GM12801 (cell line): ENCODE results near the gene CAPN15.

ENCODE experiments used
- TF ChIP-seq, protein P1 (sequence below): IDR thresholded peaks from one replicate; pipeline ENCODE4 v1.5.1; 2011; ENCODE audit warnings: control low read depth; ENCODE audit not compliant: insufficient read length; ENCODE audit errors: extremely low read depth

CAPN15 gene

GRCh38 chr16:572865-573650 is 45.5 kb downstream of the CAPN15 start:
- TF ChIP-seq, protein P1, sequence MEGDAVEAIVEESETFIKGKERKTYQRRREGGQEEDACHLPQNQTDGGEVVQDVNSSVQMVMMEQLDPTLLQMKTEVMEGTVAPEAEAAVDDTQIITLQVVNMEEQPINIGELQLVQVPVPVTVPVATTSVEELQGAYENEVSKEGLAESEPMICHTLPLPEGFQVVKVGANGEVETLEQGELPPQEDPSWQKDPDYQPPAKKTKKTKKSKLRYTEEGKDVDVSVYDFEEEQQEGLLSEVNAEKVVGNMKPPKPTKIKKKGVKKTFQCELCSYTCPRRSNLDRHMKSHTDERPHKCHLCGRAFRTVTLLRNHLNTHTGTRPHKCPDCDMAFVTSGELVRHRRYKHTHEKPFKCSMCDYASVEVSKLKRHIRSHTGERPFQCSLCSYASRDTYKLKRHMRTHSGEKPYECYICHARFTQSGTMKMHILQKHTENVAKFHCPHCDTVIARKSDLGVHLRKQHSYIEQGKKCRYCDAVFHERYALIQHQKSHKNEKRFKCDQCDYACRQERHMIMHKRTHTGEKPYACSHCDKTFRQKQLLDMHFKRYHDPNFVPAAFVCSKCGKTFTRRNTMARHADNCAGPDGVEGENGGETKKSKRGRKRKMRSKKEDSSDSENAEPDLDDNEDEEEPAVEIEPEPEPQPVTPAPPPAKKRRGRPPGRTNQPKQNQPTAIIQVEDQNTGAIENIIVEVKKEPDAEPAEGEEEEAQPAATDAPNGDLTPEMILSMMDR = no peak

DNA sequence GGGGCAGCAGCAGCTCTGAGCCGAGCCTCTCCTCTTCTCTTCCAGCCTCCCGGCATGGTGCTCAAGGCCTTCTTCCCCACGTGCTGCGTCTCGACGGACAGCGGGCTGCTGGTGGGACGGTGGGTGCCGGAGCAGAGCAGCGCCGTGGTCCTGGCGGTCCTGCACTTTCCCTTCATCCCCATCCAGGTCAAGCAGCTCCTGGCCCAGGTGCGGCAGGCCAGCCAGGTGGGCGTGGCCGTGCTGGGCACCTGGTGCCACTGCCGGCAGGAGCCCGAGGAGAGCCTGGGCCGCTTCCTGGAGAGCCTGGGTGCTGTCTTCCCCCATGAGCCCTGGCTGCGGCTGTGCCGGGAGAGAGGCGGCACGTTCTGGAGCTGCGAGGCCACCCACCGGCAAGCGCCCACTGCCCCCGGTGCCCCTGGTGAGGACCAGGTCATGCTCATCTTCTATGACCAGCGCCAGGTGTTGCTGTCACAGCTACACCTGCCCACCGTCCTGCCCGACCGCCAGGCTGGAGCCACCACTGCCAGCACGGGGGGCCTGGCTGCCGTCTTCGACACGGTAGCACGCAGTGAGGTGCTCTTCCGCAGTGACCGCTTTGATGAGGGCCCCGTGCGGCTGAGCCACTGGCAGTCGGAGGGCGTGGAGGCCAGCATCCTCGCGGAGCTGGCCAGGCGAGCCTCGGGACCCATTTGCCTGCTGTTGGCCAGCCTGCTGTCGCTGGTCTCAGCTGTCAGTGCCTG is 46.7 kb downstream of the CAPN15 start:
- TF ChIP-seq, protein P1 = no peak

DNA sequence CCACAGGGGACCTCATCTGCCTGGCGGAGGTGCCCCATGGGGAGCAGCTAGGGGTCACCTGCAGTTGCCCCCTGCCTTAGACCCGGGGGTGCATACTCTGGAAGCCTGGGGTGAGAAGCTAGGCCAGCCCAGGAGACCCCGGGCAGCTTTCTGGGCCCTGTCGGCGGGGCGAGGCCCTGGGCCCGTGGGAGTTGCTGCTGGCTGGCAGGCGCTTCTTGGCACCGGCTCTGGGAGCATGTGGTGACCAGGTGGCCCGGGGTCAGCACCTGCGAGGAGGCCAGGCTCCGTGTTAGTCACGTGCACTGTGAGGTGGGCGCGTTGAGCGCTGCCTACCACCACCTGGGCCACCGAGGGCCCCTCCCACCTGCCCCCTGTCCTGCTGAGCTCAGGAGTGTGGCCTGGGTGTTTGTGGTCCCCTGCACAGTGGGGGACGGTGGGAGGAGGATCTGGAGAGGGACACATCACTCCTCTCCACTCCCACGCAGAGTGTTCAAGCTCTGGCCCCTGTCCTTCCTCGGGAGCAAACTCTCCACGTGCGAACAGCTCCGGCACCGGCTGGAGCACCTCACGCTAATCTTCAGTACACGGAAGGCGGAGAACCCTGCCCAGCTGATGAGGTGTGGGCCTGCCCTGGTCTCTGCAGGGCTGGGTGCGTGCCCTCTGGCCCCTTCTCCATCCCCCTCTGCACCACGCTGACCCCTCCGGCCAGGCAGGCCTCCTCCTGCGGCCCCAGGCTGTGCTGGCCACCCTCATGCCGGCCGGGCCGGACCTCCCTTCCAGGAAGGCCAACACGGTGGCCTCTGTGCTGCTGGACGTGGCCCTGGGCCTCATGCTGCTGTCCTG is 48.1 kb downstream of the CAPN15 start:
- TF ChIP-seq, protein P1 = no peak

GRCh38 chr16:576197-576822 is 48.8 kb downstream of the CAPN15 start:
- TF ChIP-seq, protein P1 = no peak

GRCh38 chr16:576823-577201 is 49.3 kb downstream of the CAPN15 start:
- TF ChIP-seq, protein P1 = no peak

GRCh38 chr16:577796-578195 is 50.3 kb downstream of the CAPN15 start:
- TF ChIP-seq, protein P1 = no peak
